GM12878 (cell line): ENCODE results near the gene BCL2L13. TPM values are rescaled to one million over a fixed set of nuclear protein-coding genes. Genes with fewer than 3 reads are reported as not detected.

Source experiments
- ATF2 ChIP-seq: IDR thresholded peaks from 2 replicates; pipeline ENCODE4 v1.6.1; 2012; ENCODE audit warnings: low read length, inconsistent platforms
- BRCA1 ChIP-seq: IDR thresholded peaks from 2 replicates; pipeline ENCODE4 v1.6.1; 2011; ENCODE audit warnings: low read depth, low read length, improper control_type of control experiment
- ETV6 ChIP-seq, 2 experiments: fragments of 450-650 bp in 1 of 2; IDR thresholded peaks in 1 of 2; conservative IDR thresholded peaks in 1 of 2; 2 replicates each; pipeline ENCODE4 v1.6.1; 2014; ENCODE audit warnings: antibody characterized with exemption in 1 of 2, borderline replicate concordance in 1 of 2, low read depth in 1 of 2, mild to moderate bottlenecking in 1 of 2, moderate library complexity in 1 of 2
- FOXK2 ChIP-seq: fragments of 450-650 bp; IDR thresholded peaks from 2 replicates; pipeline ENCODE4 v1.6.1; 2017; ENCODE audit warnings: mild to moderate bottlenecking, moderate library complexity
- IRF3 ChIP-seq: fragments of 450-650 bp; IDR thresholded peaks from 2 replicates; pipeline ENCODE4 v1.6.1; 2014; ENCODE audit warnings: mild to moderate bottlenecking
- LARP7 ChIP-seq: fragments of 450-650 bp; IDR thresholded peaks from 2 replicates; pipeline ENCODE4 v1.6.1; 2017; ENCODE audit warnings: mild to moderate bottlenecking
- MEF2B ChIP-seq: fragments of 450-650 bp; IDR thresholded peaks from 2 replicates; pipeline ENCODE4 v1.6.1; 2018; ENCODE audit warnings: mild to moderate bottlenecking, moderate library complexity; ENCODE audit not compliant: partially characterized antibody, poor library complexity, severe bottlenecking
- NBN ChIP-seq: fragments of 450-650 bp; IDR thresholded peaks from 2 replicates; pipeline ENCODE4 v1.6.1; 2016
- POLR2AphosphoS2 ChIP-seq: IDR thresholded peaks from 2 replicates; pipeline ENCODE4 v1.6.1; 2011; ENCODE audit warnings: low read depth, mild to moderate bottlenecking, low read length, improper control_type of control experiment, moderate library complexity
- POU2F2 ChIP-seq: IDR thresholded peaks from 3 replicates; pipeline ENCODE4 v1.6.1; 2011; ENCODE audit warnings: low read depth, mild to moderate bottlenecking, low read length, borderline replicate concordance
- SMC3 ChIP-seq: IDR thresholded peaks from 2 replicates; pipeline ENCODE4 v1.6.1; 2011; ENCODE audit warnings: low read length, improper control_type of control experiment, borderline replicate concordance
- SP1 ChIP-seq: IDR thresholded peaks from one replicate; pipeline ENCODE4 v1.6.1; 2011; ENCODE audit warnings: low read depth, low read length
- STAT1 ChIP-seq: fragments of 450-650 bp; conservative IDR thresholded peaks from 2 replicates; pipeline ENCODE4 v1.6.1; 2014; ENCODE audit warnings: antibody characterized with exemption, mild to moderate bottlenecking
- ZBTB4 ChIP-seq: fragments of 450-650 bp; formaldehyde crosslinking; IDR thresholded peaks from 2 replicates; pipeline ENCODE4 v1.4.0; 2022; ENCODE audit warnings: mild to moderate bottlenecking, moderate library complexity
- ZBTB40 ChIP-seq: fragments of 450-650 bp; IDR thresholded peaks from 2 replicates; pipeline ENCODE4 v1.6.1; 2016; ENCODE audit warnings: mild to moderate bottlenecking, moderate library complexity, borderline replicate concordance
- ZNF384 ChIP-seq: IDR thresholded peaks from 2 replicates; pipeline ENCODE4 v1.6.1; 2012; ENCODE audit warnings: low read depth, mild to moderate bottlenecking, low read length, improper control_type of control experiment, borderline replicate concordance
- ZZZ3 ChIP-seq: IDR thresholded peaks from 2 replicates; pipeline ENCODE4 v1.6.1; 2011; ENCODE audit warnings: low read depth; ENCODE audit not compliant: control insufficient read depth, insufficient read length
- polyA plus RNA-seq, 11 experiments: library from polyadenylated mRNA; depleted of rRNA in 4 of 11; unstranded in 6 of 11; stranded (reverse) in 5 of 11; fragments of >200 nt; fragmentation: Nextera tagmentation in 4 of 11; fragmentation: Illumina TruSeq in 1 of 11; extraction: Ambion mirVana in 4 of 11; extraction: Trizol in 1 of 11; gene quantifications; 1 replicate in 1 of 11; 2 replicates in 10 of 11; pipeline versions ENCODE4 v1.2.1 to v1.2.3, GENCODE V29; 2011 to 2016; ENCODE audit warnings: inconsistent platforms in 2 of 11, missing spikeins in 2 of 11, low read depth in 1 of 11
- total RNA-seq, 4 experiments: library from RNA; depleted of rRNA in 3 of 4; stranded (reverse); fragments of >200 nt in 3 of 4; fragmentation: Illumina TruSeq in 1 of 4; extraction: Trizol in 1 of 4; gene quantifications; 2 replicates each; pipeline versions ENCODE4 v1.2.1 to v1.2.3, GENCODE V29; 2013 to 2021

The BCL2L13 gene
- total and polyA plus RNA-seq, 10 of the 15 experiments (the other 5 are each of a cell fraction or from before 2014, with no cell fraction given): 18.6 to 30.6 (median 28.2) TPM

- TF ChIP-seq SMC3 (no peak), LARP7 (no peak), ETV6 (conservative IDR thresholded peaks at IDR 0.05 in 1 of 2, IDR thresholded peaks at IDR 0.05 in 1 of 2; ENCODE audit: borderline replicate concordance in 1 of 2, low read depth in 1 of 2) (peak in 1 of 2 experiments; percentile 80; a peak in 2 of 4 replicates), STAT1 (no peak), BRCA1 (no peak), ZZZ3 (no peak), FOXK2 (no peak), IRF3 (no peak), ZBTB4 (CRISPR knock-in tag) (no peak), ATF2 (peak; percentile 85), ZBTB40 (no peak), NBN (no peak; the same call in 1 of the 2 replicates), MEF2B (peak; percentile 29), POLR2AphosphoS2 (no peak), SP1 (peak; percentile 61), POU2F2 (peak; percentile 83; the same call in 1 of the 3 replicates), ZNF384 (no peak)
These were observed 128.9 kb downstream of the BCL2L13 start (continued) for GRCh38 chr22:17767233-17768065.
